Liver (tissue), 9 donors: Measurements from ENCODE around the gene MYB. TPM values are rescaled to one million over a fixed set of nuclear protein-coding genes. Genes with fewer than 3 reads are reported as not detected.

Experiments
- DNase-seq: peaks from one replicate; pipeline ENCODE4 v3.0.0-alpha.2; 2017; ENCODE audit warnings: low spot score
- H3K27ac ChIP-seq, 2 donors: one replicate each; pipeline ENCODE4 v1.7.0; 2013; ENCODE audit warnings: inconsistent platforms in 2 of 2, low read length in 2 of 2, control low read depth in 1 of 2, low read depth in 1 of 2, mild to moderate bottlenecking in 1 of 2
- H3K27me3 ChIP-seq, 4 donors: one replicate each; pipeline versions ENCODE4 v1.6.1 to v1.7.0; 2013; ENCODE audit warnings: low read length in 3 of 4, inconsistent platforms in 1 of 4, mild to moderate bottlenecking in 1 of 4, moderate library complexity in 1 of 4; ENCODE audit not compliant: control insufficient read depth in 4 of 4, insufficient read depth in 4 of 4
- H3K36me3 ChIP-seq, 4 donors: one replicate each; pipeline versions ENCODE4 v1.6.1 to v1.7.0; 2013; ENCODE audit warnings: low read length in 3 of 4, mild to moderate bottlenecking in 3 of 4, low read depth in 1 of 4, moderate library complexity in 1 of 4; ENCODE audit not compliant: control insufficient read depth in 4 of 4, insufficient read depth in 3 of 4
- H3K4me1 ChIP-seq, 4 donors: one replicate each; pipeline versions ENCODE4 v1.6.1 to v1.7.0; 2013; ENCODE audit warnings: low read length in 3 of 4, mild to moderate bottlenecking in 3 of 4, moderate library complexity in 1 of 4; ENCODE audit not compliant: control insufficient read depth in 4 of 4, insufficient read depth in 4 of 4
- H3K4me3 ChIP-seq, 3 donors: one replicate each; pipeline versions ENCODE4 v1.6.1 to v1.7.0; 2013; ENCODE audit warnings: low read length in 3 of 3, control low read depth in 1 of 3, low read depth in 1 of 3, mild to moderate bottlenecking in 1 of 3
- H3K9ac ChIP-seq, 2 donors: one replicate each; pipeline ENCODE4 v1.7.0; 2013; ENCODE audit warnings: low read length in 2 of 2, mild to moderate bottlenecking in 2 of 2, moderate library complexity in 2 of 2, control low read depth in 1 of 2, low read depth in 1 of 2
- H3K9me3 ChIP-seq, 4 donors: one replicate each; pipeline versions ENCODE4 v1.6.1 to v1.7.0; 2013; ENCODE audit warnings: low read length in 3 of 4; ENCODE audit not compliant: control insufficient read depth in 4 of 4
- ATF3 ChIP-seq: IDR thresholded peaks from 2 replicates; pipeline ENCODE4 v1.6.1; 2016; ENCODE audit warnings: antibody characterized with exemption
- CTCF ChIP-seq: fragments of 150-350 bp; IDR thresholded peaks from 2 replicates; pipeline ENCODE4 v1.5.1; 2017; ENCODE audit warnings: improper control_type of control experiment, low read depth, low read length; ENCODE audit not compliant: missing input control
- EGR1 ChIP-seq, 2 donors: IDR thresholded peaks; 2 replicates each; pipeline ENCODE4 v1.6.1; 2016 to 2018; ENCODE audit warnings: antibody characterized with exemption in 2 of 2, low read depth in 2 of 2
- FOXA1 ChIP-seq: IDR thresholded peaks from 2 replicates; pipeline ENCODE4 v1.6.1; 2016; ENCODE audit warnings: antibody characterized with exemption
- FOXA2 ChIP-seq: IDR thresholded peaks from 2 replicates; pipeline ENCODE4 v1.6.1; 2016; ENCODE audit warnings: antibody characterized with exemption
- GABPA ChIP-seq, 2 donors: IDR thresholded peaks in 1 of 2; conservative IDR thresholded peaks in 1 of 2; 2 replicates each; pipeline ENCODE4 v1.6.1; 2016; ENCODE audit warnings: antibody characterized with exemption in 2 of 2, mild to moderate bottlenecking in 1 of 2, moderate library complexity in 1 of 2
- HNF4A ChIP-seq, 2 donors: conservative IDR thresholded peaks; 2 replicates each; pipeline ENCODE4 v1.6.1; 2016; ENCODE audit warnings: antibody characterized with exemption in 2 of 2, mild to moderate bottlenecking in 2 of 2
- HNF4G ChIP-seq: IDR thresholded peaks from 2 replicates; pipeline ENCODE4 v1.6.1; 2016; ENCODE audit warnings: antibody characterized with exemption
- JUND ChIP-seq, 2 donors: IDR thresholded peaks; 2 replicates each; pipeline ENCODE4 v1.6.1; 2016; ENCODE audit warnings: antibody characterized with exemption in 2 of 2
- MAX ChIP-seq: IDR thresholded peaks from 2 replicates; pipeline ENCODE4 v1.6.1; 2016; ENCODE audit warnings: antibody characterized with exemption
- NR2F2 ChIP-seq: IDR thresholded peaks from 2 replicates; pipeline ENCODE4 v1.6.1; 2016; ENCODE audit warnings: antibody characterized with exemption
- RAD21 ChIP-seq, 2 donors: IDR thresholded peaks; 2 replicates each; pipeline ENCODE4 v1.6.1; 2016; ENCODE audit warnings: antibody characterized with exemption in 2 of 2, mild to moderate bottlenecking in 2 of 2
- RXRA ChIP-seq, 2 donors: IDR thresholded peaks; 2 replicates each; pipeline ENCODE4 v1.6.1; 2017 to 2018; ENCODE audit warnings: antibody characterized with exemption in 2 of 2, mild to moderate bottlenecking in 1 of 2
- SP1 ChIP-seq: IDR thresholded peaks from 2 replicates; pipeline ENCODE4 v1.6.1; 2018; ENCODE audit warnings: antibody characterized with exemption, mild to moderate bottlenecking
- TAF1 ChIP-seq: conservative IDR thresholded peaks from 2 replicates; pipeline ENCODE4 v1.6.1; 2016; ENCODE audit warnings: antibody characterized with exemption, mild to moderate bottlenecking
- YY1 ChIP-seq: IDR thresholded peaks from 2 replicates; pipeline ENCODE4 v1.6.1; 2016; ENCODE audit warnings: antibody characterized with exemption, mild to moderate bottlenecking
- WGBS: extraction: QIAGEN DNeasy Blood & Tissue Kit; methylation state at CpG from one replicate; pipeline ENCODE4 v1.1.7; 2013; 5-methylcytosine and 5-hydroxymethylcytosine counted together
- polyA plus RNA-seq, 2 donors: library from polyadenylated mRNA; stranded (reverse) in 1 of 2; unstranded in 1 of 2; fragments of 200-250 nt in 1 of 2; fragments of >200 nt in 1 of 2; fragmentation: Nextera tagmentation in 1 of 2; extraction: Ambion mirVana in 1 of 2; gene quantifications; one replicate each; pipeline versions ENCODE4 v1.2.1 to v1.2.3, GENCODE V29; 2013 to 2015
- total RNA-seq, 2 donors: library from RNA; depleted of rRNA; stranded (reverse); fragments of >200 nt; gene quantifications; one replicate each; pipeline ENCODE4 v1.2.3, GENCODE V29; 2014
- TF ChIP-seq, protein P1 (sequence below): IDR thresholded peaks from 2 replicates; pipeline ENCODE4 v1.6.1; 2016; ENCODE audit warnings: antibody characterized with exemption, mild to moderate bottlenecking
- TF ChIP-seq, protein P2 (sequence below): IDR thresholded peaks from 2 replicates; pipeline ENCODE4 v1.6.1; 2016; ENCODE audit warnings: antibody characterized with exemption
- donor health status: healthy.
- donor health status: healthy.
- donor health status: healthy.
- donor health status: healthy.
- donor health status: healthy.

MYB gene
- total and polyA plus RNA-seq, 4 donors = 0.08 to 19.8 (median 0.11) TPM

GRCh38 chr6:135141182-135141581 lies 39.9 kb upstream of the MYB start:
- H3K36me3 ChIP-seq = no peaks in the 10 kb centered on the region
- no peak overlapping the region for H3K27ac ChIP-seq
- no peaks in the 10 kb centered on the region for H3K9me3 ChIP-seq
- no peak overlapping the region for H3K9ac ChIP-seq
- TF ChIP-seq TAF1 (no peak), SP1 (no peak), EGR1 (IDR thresholded peaks at IDR 0.05; ENCODE audit: low read depth in 2 of 2) (no peak), MAX (no peak), YY1 (no peak), ATF3 (no peak), FOXA2 (no peak), HNF4G (no peak), FOXA1 (no peak), JUND (IDR thresholded peaks at IDR 0.05) (no peak), CTCF (no peak), NR2F2 (no peak), HNF4A (conservative IDR thresholded peaks at IDR 0.05) (no peak), RXRA (IDR thresholded peaks at IDR 0.05) (no peak), RAD21 (IDR thresholded peaks at IDR 0.05) (no peak), GABPA (IDR thresholded peaks at IDR 0.05 in 1 of 2, conservative IDR thresholded peaks at IDR 0.05 in 1 of 2) (no peak)
- TF ChIP-seq, protein P1, sequence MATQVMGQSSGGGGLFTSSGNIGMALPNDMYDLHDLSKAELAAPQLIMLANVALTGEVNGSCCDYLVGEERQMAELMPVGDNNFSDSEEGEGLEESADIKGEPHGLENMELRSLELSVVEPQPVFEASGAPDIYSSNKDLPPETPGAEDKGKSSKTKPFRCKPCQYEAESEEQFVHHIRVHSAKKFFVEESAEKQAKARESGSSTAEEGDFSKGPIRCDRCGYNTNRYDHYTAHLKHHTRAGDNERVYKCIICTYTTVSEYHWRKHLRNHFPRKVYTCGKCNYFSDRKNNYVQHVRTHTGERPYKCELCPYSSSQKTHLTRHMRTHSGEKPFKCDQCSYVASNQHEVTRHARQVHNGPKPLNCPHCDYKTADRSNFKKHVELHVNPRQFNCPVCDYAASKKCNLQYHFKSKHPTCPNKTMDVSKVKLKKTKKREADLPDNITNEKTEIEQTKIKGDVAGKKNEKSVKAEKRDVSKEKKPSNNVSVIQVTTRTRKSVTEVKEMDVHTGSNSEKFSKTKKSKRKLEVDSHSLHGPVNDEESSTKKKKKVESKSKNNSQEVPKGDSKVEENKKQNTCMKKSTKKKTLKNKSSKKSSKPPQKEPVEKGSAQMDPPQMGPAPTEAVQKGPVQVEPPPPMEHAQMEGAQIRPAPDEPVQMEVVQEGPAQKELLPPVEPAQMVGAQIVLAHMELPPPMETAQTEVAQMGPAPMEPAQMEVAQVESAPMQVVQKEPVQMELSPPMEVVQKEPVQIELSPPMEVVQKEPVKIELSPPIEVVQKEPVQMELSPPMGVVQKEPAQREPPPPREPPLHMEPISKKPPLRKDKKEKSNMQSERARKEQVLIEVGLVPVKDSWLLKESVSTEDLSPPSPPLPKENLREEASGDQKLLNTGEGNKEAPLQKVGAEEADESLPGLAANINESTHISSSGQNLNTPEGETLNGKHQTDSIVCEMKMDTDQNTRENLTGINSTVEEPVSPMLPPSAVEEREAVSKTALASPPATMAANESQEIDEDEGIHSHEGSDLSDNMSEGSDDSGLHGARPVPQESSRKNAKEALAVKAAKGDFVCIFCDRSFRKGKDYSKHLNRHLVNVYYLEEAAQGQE = no peak
- TF ChIP-seq, protein P2, sequence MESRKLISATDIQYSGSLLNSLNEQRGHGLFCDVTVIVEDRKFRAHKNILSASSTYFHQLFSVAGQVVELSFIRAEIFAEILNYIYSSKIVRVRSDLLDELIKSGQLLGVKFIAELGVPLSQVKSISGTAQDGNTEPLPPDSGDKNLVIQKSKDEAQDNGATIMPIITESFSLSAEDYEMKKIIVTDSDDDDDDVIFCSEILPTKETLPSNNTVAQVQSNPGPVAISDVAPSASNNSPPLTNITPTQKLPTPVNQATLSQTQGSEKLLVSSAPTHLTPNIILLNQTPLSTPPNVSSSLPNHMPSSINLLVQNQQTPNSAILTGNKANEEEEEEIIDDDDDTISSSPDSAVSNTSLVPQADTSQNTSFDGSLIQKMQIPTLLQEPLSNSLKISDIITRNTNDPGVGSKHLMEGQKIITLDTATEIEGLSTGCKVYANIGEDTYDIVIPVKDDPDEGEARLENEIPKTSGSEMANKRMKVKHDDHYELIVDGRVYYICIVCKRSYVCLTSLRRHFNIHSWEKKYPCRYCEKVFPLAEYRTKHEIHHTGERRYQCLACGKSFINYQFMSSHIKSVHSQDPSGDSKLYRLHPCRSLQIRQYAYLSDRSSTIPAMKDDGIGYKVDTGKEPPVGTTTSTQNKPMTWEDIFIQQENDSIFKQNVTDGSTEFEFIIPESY = no peak
- no peak for DNase-seq
- peaks cover 0 to 5% (median under 1%) of the 10 kb centered on the region in 4 donors for H3K4me1 ChIP-seq
- WGBS = 87% methylated on average over 4 of the region's 4 CpGs
- H3K27me3 ChIP-seq = no peaks in the 10 kb centered on the region
- H3K4me3 ChIP-seq = no peak overlapping the region

DNA sequence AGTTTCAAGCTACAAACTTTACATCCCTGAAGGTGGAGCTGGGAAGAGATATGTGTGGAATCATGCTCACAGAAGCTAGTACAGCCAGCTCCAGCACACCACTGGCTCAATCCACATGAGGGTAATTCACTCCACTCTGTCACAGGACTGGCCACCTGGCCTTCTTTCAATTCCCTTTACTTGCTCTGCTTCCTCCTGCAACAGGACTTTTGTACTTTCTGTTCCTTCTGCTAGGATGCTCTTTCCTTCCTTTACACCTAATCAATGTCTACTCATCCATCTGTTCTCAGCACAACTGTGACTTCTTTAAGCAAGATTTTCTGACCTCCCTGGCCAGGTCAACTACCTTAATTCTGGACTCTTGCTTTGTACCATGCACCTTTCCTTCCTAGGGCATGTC lies 39.4 kb upstream of the MYB start:
- DNase-seq = no peak
- Histone ChIP-seq H3K27ac (no peak overlapping the region), H3K9ac (no peak overlapping the region), H3K9me3 (no peaks in the 10 kb centered on the region), H3K27me3 (no peaks in the 10 kb centered on the region), H3K4me3 (no peak overlapping the region), H3K4me1 (peaks cover 0 to 5% (median under 1%) of the 10 kb centered on the region in 4 donors), H3K36me3 (no peaks in the 10 kb centered on the region)
- TF ChIP-seq, protein P2 = no peak
- TF ChIP-seq RXRA (IDR thresholded peaks at IDR 0.05) (no peak), MAX (no peak), SP1 (no peak), YY1 (no peak), FOXA2 (no peak), EGR1 (IDR thresholded peaks at IDR 0.05; ENCODE audit: low read depth in 2 of 2) (no peak), ATF3 (no peak), JUND (IDR thresholded peaks at IDR 0.05) (no peak)
- TF ChIP-seq, protein P1 = no peak
